ENCODE measurements around the gene SLC9A7. TPM values are rescaled to one million over a fixed set of nuclear protein-coding genes. Genes with fewer than 3 reads are reported as not detected.
A peak's percentile ranks its signal among the peaks of the same experiment; 100 is the strongest.

Gene SLC9A7
- total RNA-seq, 1 donor from 2014 or later, result 5.5 TPM

DNA sequence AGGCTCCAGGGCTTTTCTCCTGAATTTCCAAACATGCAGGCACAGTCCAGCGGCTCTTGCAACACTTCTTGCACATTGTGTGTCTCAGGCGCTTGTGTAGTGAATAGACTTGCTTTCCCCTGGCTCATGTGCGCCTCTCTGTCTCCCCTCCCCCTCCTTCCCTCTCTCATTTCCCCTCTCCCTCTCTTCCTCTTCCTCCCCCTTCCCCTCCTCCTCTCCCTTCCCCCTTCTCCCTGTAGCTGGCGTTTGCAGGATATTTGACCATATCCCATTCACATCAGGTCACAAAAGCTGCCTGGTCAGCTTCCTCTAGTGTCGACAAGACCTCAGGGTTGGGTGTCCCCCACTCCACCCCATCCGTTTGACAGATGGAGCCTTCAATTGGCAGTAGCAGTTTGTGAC, 182.9 kb downstream of the SLC9A7 start:
- TF ChIP-seq, protein P1, sequence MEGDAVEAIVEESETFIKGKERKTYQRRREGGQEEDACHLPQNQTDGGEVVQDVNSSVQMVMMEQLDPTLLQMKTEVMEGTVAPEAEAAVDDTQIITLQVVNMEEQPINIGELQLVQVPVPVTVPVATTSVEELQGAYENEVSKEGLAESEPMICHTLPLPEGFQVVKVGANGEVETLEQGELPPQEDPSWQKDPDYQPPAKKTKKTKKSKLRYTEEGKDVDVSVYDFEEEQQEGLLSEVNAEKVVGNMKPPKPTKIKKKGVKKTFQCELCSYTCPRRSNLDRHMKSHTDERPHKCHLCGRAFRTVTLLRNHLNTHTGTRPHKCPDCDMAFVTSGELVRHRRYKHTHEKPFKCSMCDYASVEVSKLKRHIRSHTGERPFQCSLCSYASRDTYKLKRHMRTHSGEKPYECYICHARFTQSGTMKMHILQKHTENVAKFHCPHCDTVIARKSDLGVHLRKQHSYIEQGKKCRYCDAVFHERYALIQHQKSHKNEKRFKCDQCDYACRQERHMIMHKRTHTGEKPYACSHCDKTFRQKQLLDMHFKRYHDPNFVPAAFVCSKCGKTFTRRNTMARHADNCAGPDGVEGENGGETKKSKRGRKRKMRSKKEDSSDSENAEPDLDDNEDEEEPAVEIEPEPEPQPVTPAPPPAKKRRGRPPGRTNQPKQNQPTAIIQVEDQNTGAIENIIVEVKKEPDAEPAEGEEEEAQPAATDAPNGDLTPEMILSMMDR (IDR thresholded peaks at IDR 0.05), result no peak
- intact Hi-C loops (cut with DNase I), result loop anchor here (2.0 to 10.0 kb wide), 2 partner anchors 13 to 179 kb away; partner anchors contain the start of gene SLC9A7
- no peaks in the 10 kb centered on the region for H3K27me3 ChIP-seq
- peak overlapping the region in 1 of 2 donors; percentile 25 for H3K27ac ChIP-seq
- peak overlapping the region; percentile 67 to 81 for H3K4me3 ChIP-seq
- no peaks in the 10 kb centered on the region for H3K9me3 ChIP-seq
- H3K36me3 ChIP-seq, result no peaks in the 10 kb centered on the region
- no peaks in the 10 kb centered on the region for H3K4me1 ChIP-seq
- no peak for DNase-seq (ENCODE audit: low spot score in 2 of 2)

DNA sequence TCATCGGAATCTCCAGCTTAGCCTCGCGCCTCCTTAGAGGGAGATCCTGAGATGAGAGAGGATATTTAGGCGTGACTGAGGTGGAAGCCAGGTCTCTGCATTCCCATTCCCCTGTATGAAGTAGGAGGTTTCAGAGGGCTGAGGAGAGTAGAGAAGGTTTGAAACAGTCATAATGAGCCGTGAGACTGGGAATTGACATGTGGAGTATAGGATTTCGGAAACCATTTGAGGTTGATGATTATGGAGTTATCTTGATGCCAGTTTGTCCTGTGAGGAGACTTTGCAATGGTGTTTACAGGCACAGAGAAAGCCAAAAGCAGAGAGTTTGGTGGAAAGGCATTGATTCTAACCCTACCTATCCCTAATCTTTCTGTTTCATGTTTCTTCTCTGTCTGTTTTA, 183.3 kb downstream of the SLC9A7 start:
- DNase-seq (ENCODE audit: low spot score in 2 of 2), result no peak
- intact Hi-C loops (cut with DNase I), result loop anchor here (2.0 to 10.0 kb wide), 2 partner anchors 13 to 179 kb away; partner anchors contain the start of gene SLC9A7
- TF ChIP-seq, protein P1 (IDR thresholded peaks at IDR 0.05), result no peak

DNA sequence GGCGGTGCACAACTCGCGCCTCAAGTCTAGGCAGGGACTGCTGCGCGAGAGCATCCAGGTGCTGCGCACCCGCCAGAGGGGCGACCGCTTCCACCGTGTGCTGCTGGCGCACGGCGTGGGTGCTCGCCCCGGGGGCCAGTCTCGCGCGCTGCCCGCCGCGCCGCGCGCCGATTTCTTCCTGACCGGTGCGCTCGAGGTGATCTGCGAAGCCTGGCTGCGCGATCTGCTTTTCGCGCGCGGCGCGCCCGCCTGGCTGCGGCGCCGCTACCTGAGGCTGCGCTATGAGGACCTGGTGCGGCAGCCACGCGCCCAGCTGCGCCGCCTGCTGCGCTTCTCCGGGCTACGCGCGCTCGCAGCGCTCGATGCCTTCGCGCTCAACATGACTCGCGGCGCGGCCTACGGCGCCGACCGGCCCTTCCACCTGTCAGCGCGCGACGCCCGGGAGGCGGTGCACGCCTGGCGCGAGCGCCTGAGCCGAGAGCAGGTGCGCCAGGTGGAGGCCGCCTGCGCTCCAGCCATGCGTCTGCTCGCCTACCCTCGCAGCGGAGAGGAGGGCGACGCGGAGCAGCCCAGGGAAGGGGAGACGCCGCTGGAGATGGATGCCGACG, 184.0 kb downstream of the SLC9A7 start:
- DNase-seq (ENCODE audit: low spot score in 2 of 2), result no peak
- no peaks in the 10 kb centered on the region for H3K36me3 ChIP-seq
- TF ChIP-seq, protein P1 (IDR thresholded peaks at IDR 0.05), result no peak
- peak overlapping the region; percentile 67 to 81 for H3K4me3 ChIP-seq
- H3K9me3 ChIP-seq, result no peaks in the 10 kb centered on the region
- peak overlapping the region; percentile 8 to 25 for H3K27ac ChIP-seq
- H3K4me1 ChIP-seq, result no peaks in the 10 kb centered on the region
- intact Hi-C loops (cut with DNase I), result loop anchor here (2.0 to 10.0 kb wide), 3 partner anchors 14 to 180 kb away; partner anchors contain the start of gene SLC9A7
- H3K27me3 ChIP-seq, result no peaks in the 10 kb centered on the region

More for the DNA sequence above, 183.3 kb downstream of the SLC9A7 start:
- H3K36me3 ChIP-seq, result no peaks in the 10 kb centered on the region
- H3K27me3 ChIP-seq, result no peaks in the 10 kb centered on the region
- peak overlapping the region; percentile 67 to 81 for H3K4me3 ChIP-seq
- H3K4me1 ChIP-seq, result no peaks in the 10 kb centered on the region
- peak overlapping the region; percentile 8 to 25 for H3K27ac ChIP-seq
- H3K9me3 ChIP-seq, result no peaks in the 10 kb centered on the region

DNA sequence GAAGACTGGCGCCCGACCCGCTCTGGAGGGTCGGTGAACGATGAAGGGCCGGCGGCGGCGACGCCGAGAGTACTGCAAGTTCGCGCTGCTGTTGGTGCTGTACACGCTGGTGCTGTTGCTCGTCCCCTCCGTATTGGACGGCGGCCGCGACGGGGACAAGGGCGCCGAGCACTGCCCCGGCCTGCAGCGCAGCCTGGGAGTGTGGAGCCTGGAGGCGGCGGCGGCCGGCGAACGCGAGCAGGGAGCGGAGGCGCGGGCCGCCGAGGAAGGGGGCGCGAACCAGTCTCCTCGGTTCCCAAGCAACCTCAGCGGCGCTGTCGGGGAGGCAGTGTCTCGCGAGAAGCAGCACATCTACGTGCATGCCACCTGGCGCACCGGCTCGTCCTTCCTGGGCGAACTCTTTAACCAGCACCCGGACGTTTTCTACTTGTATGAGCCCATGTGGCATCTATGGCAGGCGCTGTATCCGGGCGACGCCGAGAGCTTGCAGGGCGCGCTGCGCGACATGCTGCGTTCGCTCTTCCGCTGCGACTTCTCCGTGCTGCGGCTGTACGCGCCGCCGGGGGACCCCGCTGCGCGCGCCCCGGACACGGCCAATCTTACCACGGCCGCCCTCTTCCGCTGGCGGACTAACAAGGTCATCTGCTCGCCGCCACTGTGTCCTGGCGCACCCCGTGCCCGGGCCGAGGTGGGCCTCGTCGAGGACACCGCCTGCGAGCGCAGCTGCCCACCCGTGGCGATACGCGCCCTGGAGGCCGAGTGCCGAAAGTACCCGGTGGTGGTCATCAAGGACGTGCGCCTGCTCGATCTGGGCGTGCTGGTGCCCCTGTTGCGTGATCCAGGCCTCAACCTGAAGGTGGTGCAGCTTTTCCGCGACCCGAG, 184.8 kb downstream of the SLC9A7 start:
- intact Hi-C loops (cut with DNase I), result loop anchor here (1.0 to 10.0 kb wide), 4 partner anchors 15 to 181 kb away; partner anchors contain the start of gene SLC9A7
- Histone ChIP-seq H3K4me3 (peak overlapping the region; percentile 67 to 81), H3K27ac (peak overlapping the region; percentile 57 to 67), H3K27me3 (no peaks in the 10 kb centered on the region), H3K9me3 (no peaks in the 10 kb centered on the region), H3K4me1 (no peaks in the 10 kb centered on the region), H3K36me3 (no peaks in the 10 kb centered on the region)
- peak in 1 of 2 donors; percentile 60 for DNase-seq (ENCODE audit: low spot score in 2 of 2)
- TF ChIP-seq, protein P1 (IDR thresholded peaks at IDR 0.05), result no peak

DNA sequence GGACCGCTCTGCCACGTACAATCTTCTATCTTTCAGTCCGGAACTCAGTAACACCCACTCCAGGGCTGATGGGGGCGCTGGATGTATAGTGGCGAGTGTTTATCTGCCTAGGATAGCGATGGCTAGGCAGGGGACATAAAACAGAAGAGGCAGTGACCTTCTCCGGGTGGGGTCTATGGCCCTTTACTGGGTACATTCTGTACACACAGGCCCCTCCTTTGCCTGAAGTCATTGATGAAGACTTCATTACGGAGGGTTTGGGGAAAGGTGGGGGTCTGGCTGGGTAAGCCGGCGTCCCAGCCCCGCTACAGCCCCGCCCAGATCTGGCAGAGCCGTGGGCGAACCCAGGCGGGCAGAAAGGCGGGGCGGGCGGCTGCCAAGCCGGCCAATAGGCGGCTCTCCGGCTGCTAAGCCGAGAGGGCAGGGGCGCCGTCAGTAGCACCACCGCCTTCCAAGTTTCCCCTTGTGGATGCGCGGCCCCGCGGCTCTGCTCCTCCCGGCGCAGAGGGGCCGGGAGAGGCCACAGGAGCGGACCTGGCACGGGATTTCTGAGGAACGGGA, 185.5 kb downstream of the SLC9A7 start, which contains the start of gene CHST7:
CHST7 (plus strand) TSS at position 435 of the 561 bp plus-strand sequence. CDS start 167 bp downstream, outside the sequence.
- no peaks in the 10 kb centered on the region for H3K9me3 ChIP-seq
- no peaks in the 10 kb centered on the region for H3K4me1 ChIP-seq
- no peaks in the 10 kb centered on the region for H3K27me3 ChIP-seq
- no peaks in the 10 kb centered on the region for H3K36me3 ChIP-seq
- TF ChIP-seq, protein P1 (IDR thresholded peaks at IDR 0.05), result peak; percentile 8 to 16 (median 13)
- peak in 1 of 2 donors; percentile 79 for DNase-seq (ENCODE audit: low spot score in 2 of 2)
- intact Hi-C loops (cut with DNase I), result loop anchor here (1.0 to 10.0 kb wide), 3 partner anchors 69 to 181 kb away; partner anchors contain the start of gene SLC9A7
- H3K4me3 ChIP-seq, result peak within 1 kb of the TSS; percentile 67 to 81
- peak within 1 kb of the TSS; percentile 57 to 67 for H3K27ac ChIP-seq

Measured in ascending aorta (tissue), 2 donors.